ENCODE measurements around the gene ARHGAP6. TPM values are rescaled to one million over a fixed set of nuclear protein-coding genes. Genes with fewer than 3 reads are reported as not detected.

ARHGAP6 gene
- total RNA-seq, 1 experiment from 2014 or later = 0.07 TPM

DNA sequence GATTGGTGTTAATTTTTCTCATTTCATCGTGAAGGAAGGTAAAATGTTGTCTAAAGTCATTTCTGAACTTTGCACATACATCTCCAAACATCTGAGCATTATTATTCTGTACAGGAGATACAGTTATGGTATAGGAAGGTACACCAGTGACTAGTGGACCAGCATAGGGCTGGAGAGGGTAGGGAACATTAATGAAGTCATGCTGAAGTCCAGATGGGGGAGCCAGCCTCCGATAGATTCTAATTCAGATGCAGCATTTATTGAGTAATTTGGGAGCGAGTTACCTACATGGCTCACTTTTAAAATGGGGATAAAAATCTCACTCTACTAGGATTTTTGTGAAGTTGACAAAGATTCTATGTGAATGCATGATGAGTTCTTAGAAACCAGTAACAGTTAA is 337.6 kb downstream of the ARHGAP6 start:
- TF ChIP-seq, protein P1, sequence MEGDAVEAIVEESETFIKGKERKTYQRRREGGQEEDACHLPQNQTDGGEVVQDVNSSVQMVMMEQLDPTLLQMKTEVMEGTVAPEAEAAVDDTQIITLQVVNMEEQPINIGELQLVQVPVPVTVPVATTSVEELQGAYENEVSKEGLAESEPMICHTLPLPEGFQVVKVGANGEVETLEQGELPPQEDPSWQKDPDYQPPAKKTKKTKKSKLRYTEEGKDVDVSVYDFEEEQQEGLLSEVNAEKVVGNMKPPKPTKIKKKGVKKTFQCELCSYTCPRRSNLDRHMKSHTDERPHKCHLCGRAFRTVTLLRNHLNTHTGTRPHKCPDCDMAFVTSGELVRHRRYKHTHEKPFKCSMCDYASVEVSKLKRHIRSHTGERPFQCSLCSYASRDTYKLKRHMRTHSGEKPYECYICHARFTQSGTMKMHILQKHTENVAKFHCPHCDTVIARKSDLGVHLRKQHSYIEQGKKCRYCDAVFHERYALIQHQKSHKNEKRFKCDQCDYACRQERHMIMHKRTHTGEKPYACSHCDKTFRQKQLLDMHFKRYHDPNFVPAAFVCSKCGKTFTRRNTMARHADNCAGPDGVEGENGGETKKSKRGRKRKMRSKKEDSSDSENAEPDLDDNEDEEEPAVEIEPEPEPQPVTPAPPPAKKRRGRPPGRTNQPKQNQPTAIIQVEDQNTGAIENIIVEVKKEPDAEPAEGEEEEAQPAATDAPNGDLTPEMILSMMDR (conservative IDR thresholded peaks at IDR 0.05) = no peak
- Histone ChIP-seq H3K79me2 (ENCODE audit: insufficient read depth, low read length) (no peaks in the 10 kb centered on the region), H2BK20ac (ENCODE audit: low read depth, low read length, poor library complexity, severe bottlenecking) (no peak overlapping the region), H2AK5ac (ENCODE audit: insufficient read length, low read length) (no peak overlapping the region), H4K8ac (replicated peaks; ENCODE audit: insufficient read length, low read depth, low read length) (no peak overlapping the region), H3K4ac (ENCODE audit: low read depth, low read length) (no peak overlapping the region), H2AFZ (ENCODE audit: low read length) (no peak overlapping the region), H3T11ph (ENCODE audit: low read length) (no peak overlapping the region), H3K23ac (ENCODE audit: insufficient read length, low read depth, low read length) (no peak overlapping the region), H4K91ac (ENCODE audit: insufficient read length, low read depth, low read length) (no peak overlapping the region), H3K27me3 (ENCODE audit: insufficient read depth, low read length) (no peaks in the 10 kb centered on the region), H3K4me1 (ENCODE audit: insufficient read depth, low read length) (no peaks in the 10 kb centered on the region), H2BK15ac (ENCODE audit: low read depth, low read length) (no peak overlapping the region), H2BK5ac (ENCODE audit: insufficient read length, low read length) (no peak overlapping the region), H3K14ac (ENCODE audit: insufficient read depth, low read length) (no peak overlapping the region), H2BK12ac (ENCODE audit: insufficient read length, low read depth, low read length) (no peak overlapping the region), H3K27ac (ENCODE audit: insufficient read length, low read depth, low read length) (no peak overlapping the region), H3K23me2 (ENCODE audit: insufficient read length, low read depth, low read length, poor library complexity, severe bottlenecking) (no peaks in the 10 kb centered on the region), H3K4me2 (ENCODE audit: insufficient read depth, insufficient read length, low read length) (no peak overlapping the region), H4K5ac (ENCODE audit: insufficient read length, low read depth, low read length) (no peak overlapping the region), H3K9ac (ENCODE audit: extremely low read depth, insufficient read length, low read length) (no peak overlapping the region), H3K56ac (ENCODE audit: insufficient read length, low read depth, low read length) (no peak overlapping the region), H2BK120ac (ENCODE audit: low read depth, low read length, poor library complexity, severe bottlenecking) (no peak overlapping the region), H3K9me3 (ENCODE audit: control insufficient read depth, low read depth, low read length) (no peaks in the 10 kb centered on the region), H4K20me1 (ENCODE audit: control insufficient read depth, insufficient read depth, insufficient read length) (no peaks in the 10 kb centered on the region), H3K79me1 (ENCODE audit: insufficient read depth, low read depth, low read length, poor library complexity, severe bottlenecking) (no peaks in the 10 kb centered on the region), H3K18ac (ENCODE audit: insufficient read length, low read depth, low read length) (no peak overlapping the region)
- H3K4me1 Mint-ChIP-seq = no peaks in the 10 kb centered on the region
- H3K9me3 Mint-ChIP-seq = peaks cover 55% of the 10 kb centered on the region in 2 experiments
- no peaks in the 10 kb centered on the region for H3K27me3 Mint-ChIP-seq (ENCODE audit: low read depth)
- H3K27ac Mint-ChIP-seq = no peak overlapping the region
- DNase-seq = no peak
- H3K4me3 Mint-ChIP-seq = no peak overlapping the region
- WGBS (ENCODE audit: extremely low coverage, insufficient read length, low lambda C conversion rate) = no CpG with 5 or more reads among the region's 3 CpGs
- H3K36me3 Mint-ChIP-seq (ENCODE audit: insufficient read depth in 1 of 3, low read depth in 3 of 3) = peaks cover 0 to 2% (median 0%) of the 10 kb centered on the region in 3 experiments; a peak in 3 of 7 replicates

Measured in H9 (cell line).